ENCODE results near the gene NRTN. TPM values are rescaled to one million over a fixed set of nuclear protein-coding genes. Genes with fewer than 3 reads are reported as not detected.
A peak's percentile ranks its signal among the peaks of the same experiment; 100 is the strongest.

Gene NRTN
- total and polyA plus RNA-seq, 2 of the 13 experiments (the other 11 are each of a cell fraction or from before 2014, with no cell fraction given) = 4.1 to 5.3 TPM

GRCh38 chr19:5827891-5828660, 23.2 kb downstream of the NRTN start (continued):
- TF ChIP-seq ZBTB46 (CRISPR knock-in tag; IDR thresholded peaks at IDR 0.05; ENCODE audit: borderline replicate concordance) (no peak), HNF1B (CRISPR knock-in tag; IDR thresholded peaks at IDR 0.05) (peak; percentile 85), ZNF12 (CRISPR knock-in tag; IDR thresholded peaks at IDR 0.05) (no peak), IRF2 (CRISPR knock-in tag; IDR thresholded peaks at IDR 0.05) (peak; percentile 60), ZNF17 (CRISPR knock-in tag; IDR thresholded peaks at IDR 0.05) (no peak), PHF5A (CRISPR knock-in tag; IDR thresholded peaks at IDR 0.05; ENCODE audit: low read depth, unreplicated experiment) (peak; percentile 72), ZBTB33 (CRISPR knock-in tag; IDR thresholded peaks at IDR 0.05) (0 out of 2 replicates have a peak, but pooled peaks have one; percentile 6), SMAD3 (CRISPR knock-in tag; IDR thresholded peaks at IDR 0.05) (0 out of 2 replicates have a peak, but pooled peaks have one; percentile 27), PHF20 (CRISPR knock-in tag; IDR thresholded peaks at IDR 0.05) (peak; percentile 52; the same call in 1 of the 2 replicates), RBM39 (IDR thresholded peaks at IDR 0.05; ENCODE audit: low read depth, low read length, poor library complexity, severe bottlenecking) (peak; percentile 91), ZNF350 (CRISPR knock-in tag; IDR thresholded peaks at IDR 0.05; ENCODE audit: borderline replicate concordance, low read depth) (peak; percentile 71; the same call in 1 of the 2 replicates), PRDM10 (CRISPR knock-in tag; IDR thresholded peaks at IDR 0.05; ENCODE audit: low read depth) (no peak), PRDM15 (CRISPR knock-in tag; IDR thresholded peaks at IDR 0.05) (no peak), POLR2AphosphoS5 (IDR thresholded peaks at IDR 0.05; ENCODE audit: low read depth, low read length) (peak; percentile 99), ZNF75D (CRISPR knock-in tag; IDR thresholded peaks at IDR 0.05; ENCODE audit: borderline replicate concordance) (no peak)
